Spleen (tissue), 11 donors: ENCODE measurements around the gene PTTG1IP2. TPM values are rescaled to one million over a fixed set of nuclear protein-coding genes. Genes with fewer than 3 reads are reported as not detected.

ENCODE experiments used
- DNase-seq: peaks from one replicate; pipeline ENCODE4 v3.0.0-alpha.2; 2020
- H3K27ac ChIP-seq, 8 donors: fragments of 200-600 bp; sonication (generic) in 7 of 8; 1 replicate in 4 of 8; 2 replicates in 4 of 8; pipeline versions ENCODE4 v1.5.0 to v1.8.0; 2016 to 2021; ENCODE audit warnings: inconsistent platforms in 4 of 8, mild to moderate bottlenecking in 4 of 8, moderate library complexity in 1 of 8
- H3K27me3 ChIP-seq, 7 donors: fragments of 200-600 bp; sonication (generic) in 6 of 7; replicated peaks in 1 of 7; 1 replicate in 4 of 7; 2 replicates in 3 of 7; pipeline versions ENCODE4 v1.5.0 to v1.8.0; 2016 to 2021; ENCODE audit warnings: inconsistent platforms in 3 of 7, mild to moderate bottlenecking in 1 of 7
- H3K36me3 ChIP-seq, 6 donors: fragments of 200-600 bp; sonication (generic) in 5 of 6; 1 replicate in 4 of 6; 2 replicates in 2 of 6; pipeline versions ENCODE4 v1.5.0 to v1.8.0; 2016 to 2021; ENCODE audit warnings: inconsistent platforms in 2 of 6
- H3K4me1 ChIP-seq, 6 donors: fragments of 200-600 bp; sonication (generic) in 5 of 6; 1 replicate in 3 of 6; 2 replicates in 3 of 6; pipeline versions ENCODE4 v1.5.0 to v1.8.0; 2016 to 2021; ENCODE audit warnings: inconsistent platforms in 3 of 6
- H3K4me3 ChIP-seq, 8 donors: fragments of 200-600 bp; sonication (generic) in 7 of 8; 1 replicate in 4 of 8; 2 replicates in 4 of 8; pipeline versions ENCODE4 v1.5.0 to v1.8.0; 2016 to 2021; ENCODE audit warnings: inconsistent platforms in 4 of 8, mild to moderate bottlenecking in 4 of 8, moderate library complexity in 2 of 8
- H3K9me3 ChIP-seq, 8 donors: fragments of 200-600 bp; sonication (generic) in 7 of 8; 1 replicate in 4 of 8; 2 replicates in 4 of 8; pipeline versions ENCODE4 v1.5.0 to v1.8.0; 2016 to 2021; ENCODE audit warnings: inconsistent platforms in 4 of 8
- POLR2A ChIP-seq, 3 donors: fragments of 450-650 bp; IDR thresholded peaks; one replicate each; pipeline ENCODE4 v1.5.1; 2017; ENCODE audit warnings: antibody characterized with exemption in 3 of 3, mild to moderate bottlenecking in 1 of 3
- POLR2AphosphoS5 ChIP-seq, 3 donors: sonication (generic); formaldehyde crosslinking; IDR thresholded peaks; one replicate each; pipeline ENCODE4 v1.5.1; 2017; ENCODE audit warnings: antibody characterized with exemption in 3 of 3
- WGBS, 5 donors: extraction: QIAGEN DNeasy Blood & Tissue Kit in 3 of 5; methylation state at CpG; one replicate each; pipeline versions ENCODE4 v1.1.5 to v1.1.7; 2013 to 2018; 5-methylcytosine and 5-hydroxymethylcytosine counted together
- intact Hi-C: fragments of 100-400 bp; cut with DNase I; formaldehyde crosslinking; loops from one replicate; pipeline ENCODE4 v1.15.0; 2023; ENCODE audit warnings: low total_unique reads
- polyA plus RNA-seq, 3 donors: library from polyadenylated mRNA; stranded (reverse); fragments of 200-250 nt; gene quantifications; one replicate each; pipeline ENCODE4 v1.2.1, GENCODE V29; 2013
- total RNA-seq, 7 donors: library from RNA; depleted of rRNA in 3 of 7; stranded (reverse); fragments of >200 nt in 3 of 7; fragmentation: NEBNext Ultra II Directional in 4 of 7; extraction: Animal tissue kit (Norgen Biotek cat#: 25700) in 4 of 7; gene quantifications; one replicate each; pipeline versions ENCODE4 v1.1.0 to v1.2.1, GENCODE V29; 2016 to 2021
- TF ChIP-seq, protein P1 (sequence below), 11 experiments: fragments of 200-600 bp in 7 of 11; fragments of 450-650 bp in 4 of 11; sonication (generic) in 4 of 11; IDR thresholded peaks in 8 of 11; conservative IDR thresholded peaks in 3 of 11; 1 replicate in 7 of 11; 2 replicates in 4 of 11; pipeline versions ENCODE4 v1.4.0 to v1.8.0; 2016 to 2021; ENCODE audit warnings: antibody characterized with exemption in 11 of 11, inconsistent platforms in 4 of 11, mild to moderate bottlenecking in 1 of 11
- donor health status: healthy with polysubstance abuse.
- donor health status: DM: no; HTN: no; CAD: no; lungs with moderate emphysema.
- donor health status: DM: no; HTN: no; CAD: no.
- donor health status: Bipolar disorder and iron deficiency.
- donor health status: healthy.
- donor health status: DM: no; HTN: no; CAD: no.
- donor health status: DM: yes; HTN: yes; CAD: no.

Gene PTTG1IP2
- total and polyA plus RNA-seq, 10 donors: not detected

GRCh38 chr7:90465816-90466215 is 3.6 kb upstream of the PTTG1IP2 start:
- Histone ChIP-seq H3K4me3 (no peak overlapping the region), H3K4me1 (peaks cover 0 to 9% (median 2%) of the 10 kb centered on the region in 6 donors), H3K27me3 (no peaks in the 10 kb centered on the region), H3K36me3 (no peaks in the 10 kb centered on the region), H3K27ac (no peak overlapping the region), H3K9me3 (peaks cover 0 to 18% (median 13%) of the 10 kb centered on the region in 8 donors)
- intact Hi-C loops: no loop called here
- no peak for TF ChIP-seq POLR2A (IDR thresholded peaks at IDR 0.05)
- TF ChIP-seq, protein P1, sequence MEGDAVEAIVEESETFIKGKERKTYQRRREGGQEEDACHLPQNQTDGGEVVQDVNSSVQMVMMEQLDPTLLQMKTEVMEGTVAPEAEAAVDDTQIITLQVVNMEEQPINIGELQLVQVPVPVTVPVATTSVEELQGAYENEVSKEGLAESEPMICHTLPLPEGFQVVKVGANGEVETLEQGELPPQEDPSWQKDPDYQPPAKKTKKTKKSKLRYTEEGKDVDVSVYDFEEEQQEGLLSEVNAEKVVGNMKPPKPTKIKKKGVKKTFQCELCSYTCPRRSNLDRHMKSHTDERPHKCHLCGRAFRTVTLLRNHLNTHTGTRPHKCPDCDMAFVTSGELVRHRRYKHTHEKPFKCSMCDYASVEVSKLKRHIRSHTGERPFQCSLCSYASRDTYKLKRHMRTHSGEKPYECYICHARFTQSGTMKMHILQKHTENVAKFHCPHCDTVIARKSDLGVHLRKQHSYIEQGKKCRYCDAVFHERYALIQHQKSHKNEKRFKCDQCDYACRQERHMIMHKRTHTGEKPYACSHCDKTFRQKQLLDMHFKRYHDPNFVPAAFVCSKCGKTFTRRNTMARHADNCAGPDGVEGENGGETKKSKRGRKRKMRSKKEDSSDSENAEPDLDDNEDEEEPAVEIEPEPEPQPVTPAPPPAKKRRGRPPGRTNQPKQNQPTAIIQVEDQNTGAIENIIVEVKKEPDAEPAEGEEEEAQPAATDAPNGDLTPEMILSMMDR (IDR thresholded peaks at IDR 0.05 in 8 of 11, conservative IDR thresholded peaks at IDR 0.05 in 3 of 11): no peak
- DNase-seq: no peak

DNA sequence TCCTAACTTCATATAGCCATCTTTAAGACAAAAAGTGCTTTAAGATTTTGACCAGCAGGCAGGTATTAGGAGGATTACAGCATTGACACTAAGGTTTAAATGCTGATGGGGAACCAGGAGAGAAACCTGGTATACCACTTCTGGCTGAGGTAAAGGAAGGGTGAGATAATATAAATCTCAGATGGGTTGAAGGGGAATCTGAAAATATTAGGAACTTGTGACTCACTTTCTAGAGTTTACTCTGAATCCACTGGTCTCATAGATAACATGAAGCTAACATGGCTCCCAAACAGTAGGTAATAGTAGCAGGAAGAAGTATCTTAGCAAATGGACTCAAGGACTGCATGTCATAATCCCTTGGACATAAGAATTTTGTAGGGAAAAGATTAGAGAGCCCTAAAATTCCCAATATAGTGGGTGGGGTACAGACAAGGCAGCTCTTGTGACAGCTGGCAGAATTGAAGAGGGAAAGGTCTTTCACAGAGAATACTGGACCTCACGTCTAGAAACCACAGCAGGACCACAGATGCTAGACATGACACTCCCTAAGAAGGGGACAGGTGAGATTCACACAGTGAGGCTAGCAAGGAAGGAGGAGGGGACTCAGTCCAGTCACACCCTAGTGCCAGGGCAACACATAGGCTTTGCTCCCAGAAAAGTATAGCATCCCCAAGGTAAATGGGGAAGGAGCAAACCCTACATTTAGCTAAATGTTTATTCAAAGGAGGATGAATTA is 3.5 kb downstream of the PTTG1IP2 start:
- WGBS, 5 donors: 58 to 88% (median 60%) methylated on average over 1 of the region's 1 CpG
- intact Hi-C loops: no loop called here
- H3K4me1 ChIP-seq: no peaks in the 10 kb centered on the region

GRCh38 chr7:90473814-90474213 is 4.4 kb downstream of the PTTG1IP2 start:
- intact Hi-C loops: no loop called here
- H3K27me3 ChIP-seq: no peaks in the 10 kb centered on the region
- no peaks in the 10 kb centered on the region for H3K9me3 ChIP-seq
- TF ChIP-seq POLR2AphosphoS5 (IDR thresholded peaks at IDR 0.05): no peak
- TF ChIP-seq POLR2A (IDR thresholded peaks at IDR 0.05): no peak
- TF ChIP-seq, protein P1 (IDR thresholded peaks at IDR 0.05 in 8 of 11, conservative IDR thresholded peaks at IDR 0.05 in 3 of 11): no peak
- no peak overlapping the region for H3K4me3 ChIP-seq
- no peak overlapping the region for H3K27ac ChIP-seq
- H3K36me3 ChIP-seq: no peaks in the 10 kb centered on the region
- DNase-seq: no peak
- H3K4me1 ChIP-seq: no peaks in the 10 kb centered on the region

More for the DNA sequence above, 3.5 kb downstream of the PTTG1IP2 start:
- Histone ChIP-seq H3K9me3 (no peaks in the 10 kb centered on the region), H3K27me3 (no peaks in the 10 kb centered on the region), H3K4me3 (no peak overlapping the region), H3K36me3 (no peaks in the 10 kb centered on the region), H3K27ac (no peak overlapping the region)
- no peak for DNase-seq
- no peak for TF ChIP-seq POLR2AphosphoS5 (IDR thresholded peaks at IDR 0.05)
- TF ChIP-seq POLR2A (IDR thresholded peaks at IDR 0.05): no peak
- TF ChIP-seq, protein P1 (IDR thresholded peaks at IDR 0.05 in 8 of 11, conservative IDR thresholded peaks at IDR 0.05 in 3 of 11): no peak

- no peaks in the 10 kb centered on the region for H3K36me3 ChIP-seq
- no peaks in the 10 kb centered on the region for H3K4me1 ChIP-seq
- no peaks in the 10 kb centered on the region for H3K9me3 ChIP-seq
- TF ChIP-seq, protein P1 (IDR thresholded peaks at IDR 0.05 in 8 of 11, conservative IDR thresholded peaks at IDR 0.05 in 3 of 11): no peak
- TF ChIP-seq POLR2A (IDR thresholded peaks at IDR 0.05): no peak
- no peak for TF ChIP-seq POLR2AphosphoS5 (IDR thresholded peaks at IDR 0.05)
- H3K4me3 ChIP-seq: no peak overlapping the region
- H3K27me3 ChIP-seq: no peaks in the 10 kb centered on the region
- no peak overlapping the region for H3K27ac ChIP-seq
- intact Hi-C loops: no loop called here
- DNase-seq: no peak
- WGBS, 5 donors: 74 to 92% (median 81%) methylated on average over 2 of the region's 2 CpGs
Observed at GRCh38 chr7:90474284-90475210, 5.1 kb downstream of the PTTG1IP2 start.
